GM12891 (cell line): ENCODE results near the gene CDKN1C.

Experiments
- POLR2A ChIP-seq: IDR thresholded peaks from 2 replicates; pipeline ENCODE4 v1.6.1; 2011; ENCODE audit warnings: low read depth, low read length, control low read depth
- POLR2AphosphoS5 ChIP-seq: IDR thresholded peaks from 2 replicates; pipeline ENCODE4 v1.6.1; 2011; ENCODE audit warnings: low read depth, low read length, control low read depth
- TAF1 ChIP-seq: IDR thresholded peaks from 2 replicates; pipeline ENCODE4 v1.6.1; 2011; ENCODE audit warnings: low read depth, low read length, control low read depth

DNA sequence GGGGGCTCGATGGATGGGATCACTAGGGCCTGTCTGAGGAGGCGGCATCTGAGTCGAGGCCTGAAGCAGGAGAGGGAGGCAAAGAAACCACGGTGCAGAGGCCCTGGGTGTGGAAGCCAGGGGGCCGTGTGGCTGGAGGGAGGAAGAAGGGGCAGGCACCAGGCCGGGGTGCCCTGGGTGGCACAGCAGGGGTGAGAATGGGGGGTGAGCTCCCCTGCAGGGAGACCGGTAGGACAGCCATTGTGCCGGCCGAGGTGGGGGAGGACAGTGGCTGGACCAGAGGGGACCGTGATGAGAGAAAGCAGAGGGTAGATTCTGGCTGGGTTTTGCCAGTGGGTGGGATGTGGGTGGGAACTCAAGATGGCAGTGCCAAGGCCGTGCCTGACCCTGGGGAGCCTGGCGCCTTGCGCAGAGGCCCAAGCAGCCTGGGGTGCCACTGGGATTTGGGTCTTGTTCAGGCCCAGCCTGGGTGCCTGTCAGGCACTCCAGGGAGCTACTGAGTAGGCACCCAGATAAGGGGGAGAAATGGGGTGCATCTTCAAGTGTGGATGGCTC, 24.9 kb upstream of the CDKN1C start:
- no peak for TF ChIP-seq POLR2A
- TF ChIP-seq POLR2AphosphoS5 = no peak
- TF ChIP-seq TAF1 = no peak
